Measurements from ENCODE around the gene SMPDL3A. TPM values are rescaled to one million over a fixed set of nuclear protein-coding genes. Genes with fewer than 3 reads are reported as not detected.

Gene SMPDL3A
- total and polyA plus RNA-seq, 2 of the 13 experiments (the other 11 are each of a cell fraction or from before 2014, with no cell fraction given), result 7.8 to 17.3 TPM

DNA sequence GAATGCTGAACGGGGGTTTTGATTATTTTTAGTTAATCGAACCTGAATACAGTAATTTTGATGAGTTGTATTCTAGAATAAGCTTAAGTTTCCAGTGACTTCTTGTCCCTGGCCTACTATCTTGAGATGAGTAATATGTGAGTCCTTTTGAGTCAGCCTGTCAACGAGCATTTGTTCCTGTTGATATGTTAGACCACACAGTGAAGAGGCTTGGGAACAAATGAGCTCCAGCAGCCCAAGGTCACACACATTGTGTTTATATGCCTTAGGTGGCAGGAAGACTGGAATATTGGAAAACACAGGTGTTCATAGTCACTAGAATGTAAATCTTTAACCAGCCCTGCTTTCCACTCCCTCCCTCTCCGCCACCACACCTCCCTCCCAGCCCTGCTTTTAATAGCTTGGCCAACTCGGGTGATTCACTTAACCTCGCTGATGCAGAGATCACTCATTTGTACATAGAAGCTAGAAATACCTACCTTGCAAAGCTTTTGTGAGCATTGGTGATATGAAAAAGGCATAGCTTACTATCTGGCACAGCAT lies 9.1 kb downstream of the SMPDL3A start (continued):
- TF ChIP-seq MEIS1 (CRISPR knock-in tag; IDR thresholded peaks at IDR 0.05; ENCODE audit: borderline replicate concordance) (peak; percentile 93), ZNF20 (CRISPR knock-in tag; IDR thresholded peaks at IDR 0.05) (no peak), ZNF878 (CRISPR knock-in tag; IDR thresholded peaks at IDR 0.05) (peak; percentile 83; the same call in 1 of the 2 replicates), HOXA9 (CRISPR knock-in tag; IDR thresholded peaks at IDR 0.05; ENCODE audit: borderline replicate concordance) (no peak), ZFP82 (CRISPR knock-in tag; IDR thresholded peaks at IDR 0.05; ENCODE audit: borderline replicate concordance) (no peak), ZSCAN25 (CRISPR knock-in tag; IDR thresholded peaks at IDR 0.05) (0 out of 2 replicates have a peak, but pooled peaks have one; percentile 74), ZNF350 (CRISPR knock-in tag; IDR thresholded peaks at IDR 0.05; ENCODE audit: borderline replicate concordance, low read depth) (peak; percentile 72), PATZ1 (CRISPR knock-in tag; IDR thresholded peaks at IDR 0.05) (peak; percentile 66), ZNF567 (CRISPR knock-in tag; IDR thresholded peaks at IDR 0.05; ENCODE audit: borderline replicate concordance) (peak; percentile 86; the same call in 1 of the 2 replicates), ATRX (CRISPR knock-in tag; IDR thresholded peaks at IDR 0.05; ENCODE audit: borderline replicate concordance) (no peak), SP2 (CRISPR knock-in tag; IDR thresholded peaks at IDR 0.05) (no peak)
- TF ChIP-seq, protein P1, sequence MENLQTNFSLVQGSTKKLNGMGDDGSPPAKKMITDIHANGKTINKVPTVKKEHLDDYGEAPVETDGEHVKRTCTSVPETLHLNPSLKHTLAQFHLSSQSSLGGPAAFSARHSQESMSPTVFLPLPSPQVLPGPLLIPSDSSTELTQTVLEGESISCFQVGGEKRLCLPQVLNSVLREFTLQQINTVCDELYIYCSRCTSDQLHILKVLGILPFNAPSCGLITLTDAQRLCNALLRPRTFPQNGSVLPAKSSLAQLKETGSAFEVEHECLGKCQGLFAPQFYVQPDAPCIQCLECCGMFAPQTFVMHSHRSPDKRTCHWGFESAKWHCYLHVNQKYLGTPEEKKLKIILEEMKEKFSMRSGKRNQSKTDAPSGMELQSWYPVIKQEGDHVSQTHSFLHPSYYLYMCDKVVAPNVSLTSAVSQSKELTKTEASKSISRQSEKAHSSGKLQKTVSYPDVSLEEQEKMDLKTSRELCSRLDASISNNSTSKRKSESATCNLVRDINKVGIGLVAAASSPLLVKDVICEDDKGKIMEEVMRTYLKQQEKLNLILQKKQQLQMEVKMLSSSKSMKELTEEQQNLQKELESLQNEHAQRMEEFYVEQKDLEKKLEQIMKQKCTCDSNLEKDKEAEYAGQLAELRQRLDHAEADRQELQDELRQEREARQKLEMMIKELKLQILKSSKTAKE (CRISPR knock-in tag; IDR thresholded peaks at IDR 0.05; ENCODE audit: borderline replicate concordance), result peak; percentile 13; the same call in 1 of the 2 replicates
- TF ChIP-seq, protein P2, sequence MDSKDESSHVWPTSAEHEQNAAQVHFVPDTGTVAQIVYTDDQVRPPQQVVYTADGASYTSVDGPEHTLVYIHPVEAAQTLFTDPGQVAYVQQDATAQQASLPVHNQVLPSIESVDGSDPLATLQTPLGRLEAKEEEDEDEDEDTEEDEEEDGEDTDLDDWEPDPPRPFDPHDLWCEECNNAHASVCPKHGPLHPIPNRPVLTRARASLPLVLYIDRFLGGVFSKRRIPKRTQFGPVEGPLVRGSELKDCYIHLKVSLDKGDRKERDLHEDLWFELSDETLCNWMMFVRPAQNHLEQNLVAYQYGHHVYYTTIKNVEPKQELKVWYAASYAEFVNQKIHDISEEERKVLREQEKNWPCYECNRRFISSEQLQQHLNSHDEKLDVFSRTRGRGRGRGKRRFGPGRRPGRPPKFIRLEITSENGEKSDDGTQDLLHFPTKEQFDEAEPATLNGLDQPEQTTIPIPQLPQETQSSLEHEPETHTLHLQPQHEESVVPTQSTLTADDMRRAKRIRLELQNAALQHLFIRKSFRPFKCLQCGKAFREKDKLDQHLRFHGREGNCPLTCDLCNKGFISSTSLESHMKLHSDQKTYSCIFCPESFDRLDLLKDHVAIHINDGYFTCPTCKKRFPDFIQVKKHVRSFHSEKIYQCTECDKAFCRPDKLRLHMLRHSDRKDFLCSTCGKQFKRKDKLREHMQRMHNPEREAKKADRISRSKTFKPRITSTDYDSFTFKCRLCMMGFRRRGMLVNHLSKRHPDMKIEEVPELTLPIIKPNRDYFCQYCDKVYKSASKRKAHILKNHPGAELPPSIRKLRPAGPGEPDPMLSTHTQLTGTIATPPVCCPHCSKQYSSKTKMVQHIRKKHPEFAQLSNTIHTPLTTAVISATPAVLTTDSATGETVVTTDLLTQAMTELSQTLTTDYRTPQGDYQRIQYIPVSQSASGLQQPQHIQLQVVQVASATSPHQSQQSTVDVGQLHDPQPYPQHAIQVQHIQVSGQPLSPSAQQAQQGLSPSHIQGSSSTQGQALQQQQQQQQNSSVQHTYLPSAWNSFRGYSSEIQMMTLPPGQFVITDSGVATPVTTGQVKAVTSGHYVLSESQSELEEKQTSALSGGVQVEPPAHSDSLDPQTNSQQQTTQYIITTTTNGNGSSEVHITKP (CRISPR knock-in tag; IDR thresholded peaks at IDR 0.05; ENCODE audit: low read depth), result peak; percentile 71
- TF ChIP-seq, protein P3, sequence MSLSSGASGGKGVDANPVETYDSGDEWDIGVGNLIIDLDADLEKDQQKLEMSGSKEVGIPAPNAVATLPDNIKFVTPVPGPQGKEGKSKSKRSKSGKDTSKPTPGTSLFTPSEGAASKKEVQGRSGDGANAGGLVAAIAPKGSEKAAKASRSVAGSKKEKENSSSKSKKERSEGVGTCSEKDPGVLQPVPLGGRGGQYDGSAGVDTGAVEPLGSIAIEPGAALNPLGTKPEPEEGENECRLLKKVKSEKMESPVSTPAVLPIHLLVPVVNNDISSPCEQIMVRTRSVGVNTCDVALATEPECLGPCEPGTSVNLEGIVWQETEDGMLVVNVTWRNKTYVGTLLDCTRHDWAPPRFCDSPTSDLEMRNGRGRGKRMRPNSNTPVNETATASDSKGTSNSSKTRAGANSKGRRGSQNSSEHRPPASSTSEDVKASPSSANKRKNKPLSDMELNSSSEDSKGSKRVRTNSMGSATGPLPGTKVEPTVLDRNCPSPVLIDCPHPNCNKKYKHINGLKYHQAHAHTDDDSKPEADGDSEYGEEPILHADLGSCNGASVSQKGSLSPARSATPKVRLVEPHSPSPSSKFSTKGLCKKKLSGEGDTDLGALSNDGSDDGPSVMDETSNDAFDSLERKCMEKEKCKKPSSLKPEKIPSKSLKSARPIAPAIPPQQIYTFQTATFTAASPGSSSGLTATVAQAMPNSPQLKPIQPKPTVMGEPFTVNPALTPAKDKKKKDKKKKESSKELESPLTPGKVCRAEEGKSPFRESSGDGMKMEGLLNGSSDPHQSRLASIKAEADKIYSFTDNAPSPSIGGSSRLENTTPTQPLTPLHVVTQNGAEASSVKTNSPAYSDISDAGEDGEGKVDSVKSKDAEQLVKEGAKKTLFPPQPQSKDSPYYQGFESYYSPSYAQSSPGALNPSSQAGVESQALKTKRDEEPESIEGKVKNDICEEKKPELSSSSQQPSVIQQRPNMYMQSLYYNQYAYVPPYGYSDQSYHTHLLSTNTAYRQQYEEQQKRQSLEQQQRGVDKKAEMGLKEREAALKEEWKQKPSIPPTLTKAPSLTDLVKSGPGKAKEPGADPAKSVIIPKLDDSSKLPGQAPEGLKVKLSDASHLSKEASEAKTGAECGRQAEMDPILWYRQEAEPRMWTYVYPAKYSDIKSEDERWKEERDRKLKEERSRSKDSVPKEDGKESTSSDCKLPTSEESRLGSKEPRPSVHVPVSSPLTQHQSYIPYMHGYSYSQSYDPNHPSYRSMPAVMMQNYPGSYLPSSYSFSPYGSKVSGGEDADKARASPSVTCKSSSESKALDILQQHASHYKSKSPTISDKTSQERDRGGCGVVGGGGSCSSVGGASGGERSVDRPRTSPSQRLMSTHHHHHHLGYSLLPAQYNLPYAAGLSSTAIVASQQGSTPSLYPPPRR (CRISPR knock-in tag; IDR thresholded peaks at IDR 0.05; ENCODE audit: borderline replicate concordance), result peak; percentile 79
